Osteocyte (in vitro differentiated cells): ENCODE data around the gene GLRA2. TPM values are rescaled to one million over a fixed set of nuclear protein-coding genes. Genes with fewer than 3 reads are reported as not detected.

Experiments used
- DNase-seq: peaks from one replicate; pipeline ENCODE4 v3.0.0; 2021; ENCODE audit warnings: mixed read lengths; ENCODE audit not compliant: unreplicated experiment; ENCODE audit errors: extremely low spot score
- H3K27ac Mint-ChIP-seq: one replicate; pipeline ENCODE4 v1.8.0; 2021; ENCODE audit warnings: mild to moderate bottlenecking, mixed read lengths; ENCODE audit not compliant: unreplicated experiment
- H3K27me3 Mint-ChIP-seq: one replicate; pipeline ENCODE4 v1.8.0; 2021; ENCODE audit warnings: mixed read lengths; ENCODE audit not compliant: unreplicated experiment
- H3K36me3 Mint-ChIP-seq: one replicate; pipeline ENCODE4 v1.8.0; 2021; ENCODE audit warnings: mixed read lengths; ENCODE audit not compliant: unreplicated experiment
- H3K4me1 Mint-ChIP-seq: one replicate; pipeline ENCODE4 v1.8.0; 2021; ENCODE audit warnings: mixed read lengths; ENCODE audit not compliant: unreplicated experiment
- H3K4me3 Mint-ChIP-seq: one replicate; pipeline ENCODE4 v1.8.0; 2021; ENCODE audit warnings: mild to moderate bottlenecking, moderate library complexity, mixed read lengths; ENCODE audit not compliant: unreplicated experiment
- H3K9me3 Mint-ChIP-seq: one replicate; pipeline ENCODE4 v1.8.0; 2021; ENCODE audit warnings: mixed read lengths; ENCODE audit not compliant: unreplicated experiment
- total RNA-seq: library from RNA; stranded (reverse); gene quantifications from 2 replicates; pipeline ENCODE4 v1.2.1, GENCODE V29; 2021
- TF ChIP-seq, protein P1 (sequence below): fragments of 200-600 bp; sonication (generic); IDR thresholded peaks from 2 replicates; pipeline ENCODE4 v1.5.0; 2021; ENCODE audit warnings: antibody characterized with exemption, mild to moderate bottlenecking, moderate library complexity

The GLRA2 gene
- total RNA-seq, 1 donor from 2014 or later: not detected

DNA sequence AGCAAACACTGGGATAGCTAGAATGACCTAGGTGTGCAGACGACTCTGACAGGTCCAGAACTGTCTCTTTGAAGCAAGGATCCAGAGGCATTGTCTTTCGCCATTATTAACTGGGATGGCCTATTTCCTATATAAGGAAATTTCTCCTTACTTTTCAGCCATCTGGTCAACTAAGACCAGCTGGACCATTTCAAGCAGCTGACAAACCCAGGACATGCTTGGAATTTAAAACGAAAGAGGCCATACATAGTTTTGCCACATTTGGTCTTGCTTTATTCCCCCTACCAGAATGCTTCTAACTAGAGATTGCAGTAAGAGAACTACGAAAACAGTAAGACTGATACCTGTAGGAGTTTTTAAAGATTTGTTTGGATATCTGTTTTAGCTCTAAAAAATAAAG is 87.0 kb downstream of the GLRA2 start:
- Mint-ChIP-seq H3K27me3 (no peaks in the 10 kb centered on the region), H3K9me3 (peaks cover 21% of the 10 kb centered on the region), H3K27ac (no peak overlapping the region), H3K36me3 (no peaks in the 10 kb centered on the region), H3K4me1 (no peaks in the 10 kb centered on the region), H3K4me3 (no peak overlapping the region)
- DNase-seq: no peak
- TF ChIP-seq, protein P1, sequence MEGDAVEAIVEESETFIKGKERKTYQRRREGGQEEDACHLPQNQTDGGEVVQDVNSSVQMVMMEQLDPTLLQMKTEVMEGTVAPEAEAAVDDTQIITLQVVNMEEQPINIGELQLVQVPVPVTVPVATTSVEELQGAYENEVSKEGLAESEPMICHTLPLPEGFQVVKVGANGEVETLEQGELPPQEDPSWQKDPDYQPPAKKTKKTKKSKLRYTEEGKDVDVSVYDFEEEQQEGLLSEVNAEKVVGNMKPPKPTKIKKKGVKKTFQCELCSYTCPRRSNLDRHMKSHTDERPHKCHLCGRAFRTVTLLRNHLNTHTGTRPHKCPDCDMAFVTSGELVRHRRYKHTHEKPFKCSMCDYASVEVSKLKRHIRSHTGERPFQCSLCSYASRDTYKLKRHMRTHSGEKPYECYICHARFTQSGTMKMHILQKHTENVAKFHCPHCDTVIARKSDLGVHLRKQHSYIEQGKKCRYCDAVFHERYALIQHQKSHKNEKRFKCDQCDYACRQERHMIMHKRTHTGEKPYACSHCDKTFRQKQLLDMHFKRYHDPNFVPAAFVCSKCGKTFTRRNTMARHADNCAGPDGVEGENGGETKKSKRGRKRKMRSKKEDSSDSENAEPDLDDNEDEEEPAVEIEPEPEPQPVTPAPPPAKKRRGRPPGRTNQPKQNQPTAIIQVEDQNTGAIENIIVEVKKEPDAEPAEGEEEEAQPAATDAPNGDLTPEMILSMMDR: no peak

DNA sequence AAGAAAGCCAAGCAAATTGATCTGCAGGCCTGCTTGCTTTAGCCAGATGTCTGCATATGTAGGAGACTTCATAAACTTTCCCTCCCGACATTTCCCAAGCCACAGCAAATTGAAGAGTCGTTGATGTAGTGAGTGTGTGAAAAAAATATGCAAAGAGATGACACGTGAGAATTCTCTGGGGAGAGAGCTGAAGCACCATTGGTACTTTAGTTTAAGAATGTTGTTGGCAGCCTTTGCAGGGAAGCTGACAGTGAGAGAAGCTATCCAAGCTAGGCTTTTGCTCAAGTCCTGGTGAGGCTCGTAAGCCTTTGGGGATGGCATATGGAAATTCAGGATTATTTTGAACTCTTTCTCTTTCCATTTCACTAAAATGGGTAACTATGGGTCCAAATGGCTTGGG is 87.5 kb downstream of the GLRA2 start:
- Mint-ChIP-seq H3K4me3 (no peak overlapping the region), H3K4me1 (no peaks in the 10 kb centered on the region), H3K36me3 (no peaks in the 10 kb centered on the region), H3K27me3 (no peaks in the 10 kb centered on the region), H3K9me3 (peaks cover 21% of the 10 kb centered on the region), H3K27ac (no peak overlapping the region)
- no peak for DNase-seq
- TF ChIP-seq, protein P1: no peak

DNA sequence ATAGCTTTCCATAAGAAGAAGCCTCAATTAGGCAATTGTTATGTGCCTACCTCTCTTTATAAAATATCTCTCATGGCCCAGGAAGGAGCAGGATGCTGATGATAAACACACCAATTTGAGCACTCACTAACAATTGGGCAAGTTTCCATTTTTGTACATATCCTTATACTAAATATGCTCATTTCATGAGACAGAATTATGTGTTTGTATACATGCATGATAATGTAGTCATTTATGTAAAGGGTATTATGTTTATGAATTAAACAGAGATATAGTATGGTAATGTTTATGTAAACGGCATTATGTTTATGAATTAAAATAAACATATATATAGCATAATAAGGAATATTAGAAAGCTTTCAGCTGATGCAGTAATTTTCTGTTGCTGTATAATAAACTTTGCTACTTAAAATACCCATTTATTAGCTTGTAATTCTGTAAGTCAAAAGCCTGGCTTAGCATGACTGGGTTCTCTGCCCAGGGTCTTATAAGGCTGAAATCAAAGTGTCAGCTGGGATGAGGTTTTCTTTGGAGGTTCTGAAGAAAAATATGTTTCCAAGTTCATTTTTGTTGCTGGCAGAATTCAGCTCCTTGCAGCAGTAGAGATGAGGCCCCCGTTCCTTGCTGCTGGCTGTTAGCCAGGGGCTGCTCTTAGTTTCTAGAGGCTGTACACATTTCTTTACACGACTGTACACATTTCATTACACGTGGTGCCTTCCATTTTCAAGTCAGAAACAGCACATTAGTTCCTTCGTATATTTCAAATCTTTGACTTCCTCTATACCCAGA is 89.0 kb downstream of the GLRA2 start:
- no peak overlapping the region for H3K27ac Mint-ChIP-seq
- no peaks in the 10 kb centered on the region for H3K27me3 Mint-ChIP-seq
- no peak for DNase-seq
- no peaks in the 10 kb centered on the region for H3K36me3 Mint-ChIP-seq
- TF ChIP-seq, protein P1: no peak
- peaks cover 22% of the 10 kb centered on the region for H3K9me3 Mint-ChIP-seq
- H3K4me3 Mint-ChIP-seq: no peak overlapping the region
- no peaks in the 10 kb centered on the region for H3K4me1 Mint-ChIP-seq

- Mint-ChIP-seq H3K36me3 (no peaks in the 10 kb centered on the region), H3K9me3 (peaks cover 14% of the 10 kb centered on the region), H3K27me3 (no peaks in the 10 kb centered on the region)
Observed at GRCh38 chrX:14630733-14631132, 101.4 kb downstream of the GLRA2 start.

More at GRCh38 chrX:14630733-14631132, 101.4 kb downstream of the GLRA2 start:
- TF ChIP-seq, protein P1: no peak
- Mint-ChIP-seq H3K4me3 (no peak overlapping the region), H3K27ac (no peak overlapping the region), H3K4me1 (no peaks in the 10 kb centered on the region)
- no peak for DNase-seq
